Measurements from ENCODE around the gene IGLL5. TPM values are rescaled to one million over a fixed set of nuclear protein-coding genes. Genes with fewer than 3 reads are reported as not detected.

IGLL5 gene
- total and polyA plus RNA-seq, 12 donors: 0.26 to 4.4 (median 0.71) TPM; not detected in 5

- no peak for DNase-seq
These were observed 7.0 kb upstream of the IGLL5 start for GRCh38 chr22:22880645-22881044.

GRCh38 chr22:22881116-22882000 is 6.3 kb upstream of the IGLL5 start:
- Histone ChIP-seq H3K27me3 (peaks cover 0 to 36% (median 8%) of the 10 kb centered on the region in 7 donors), H3K4me3 (no peak overlapping the region), H3K9me3 (no peaks in the 10 kb centered on the region), H3K36me3 (no peaks in the 10 kb centered on the region), H3K4me1 (no peaks in the 10 kb centered on the region), H3K27ac (no peak overlapping the region)
- WGBS, 2 donors: 61 to 67% methylated on average over 10 of the region's 10 CpGs
- no peak for DNase-seq
- no peak for TF ChIP-seq CTCF (IDR thresholded peaks at IDR 0.05)
- ATAC-seq: no peak
- intact Hi-C loops (cut with DNase I): loop anchor here in 6 of 10 donors (5.0 to 10.0 kb wide), 6 partner anchors 34 to 537 kb away; no protein-coding TSS in a partner anchor

More at GRCh38 chr22:22880645-22881044, 7.0 kb upstream of the IGLL5 start:
- WGBS, 2 donors: 78 to 83% methylated on average over 9 of the region's 9 CpGs
- H3K4me3 ChIP-seq: no peak overlapping the region
- ATAC-seq: no peak
- no peak overlapping the region for H3K27ac ChIP-seq
- H3K9me3 ChIP-seq: no peaks in the 10 kb centered on the region
- H3K27me3 ChIP-seq: peaks cover 0 to 34% (median 8%) of the 10 kb centered on the region in 7 donors
- intact Hi-C loops (cut with DNase I): loop anchor here in 6 of 10 donors (5.0 to 10.0 kb wide), 6 partner anchors 33 to 536 kb away; no protein-coding TSS in a partner anchor
- no peak for TF ChIP-seq CTCF (IDR thresholded peaks at IDR 0.05)
- H3K36me3 ChIP-seq: no peaks in the 10 kb centered on the region
- no peaks in the 10 kb centered on the region for H3K4me1 ChIP-seq

GRCh38 chr22:22882033-22882717 is 5.4 kb upstream of the IGLL5 start:
- no peak for TF ChIP-seq CTCF (IDR thresholded peaks at IDR 0.05)
- intact Hi-C loops (cut with DNase I): loop anchor here in 6 of 10 donors (5.0 to 10.0 kb wide), 6 partner anchors 35 to 537 kb away; no protein-coding TSS in a partner anchor
- no peak overlapping the region for H3K27ac ChIP-seq
- ATAC-seq (peak in 2 of 8 donors; percentile 29 to 47), DNase-seq (no peak)
- H3K9me3 ChIP-seq: no peaks in the 10 kb centered on the region
- H3K27me3 ChIP-seq: peaks cover 0 to 36% (median 12%) of the 10 kb centered on the region in 7 donors
- no peak overlapping the region for H3K4me3 ChIP-seq
- no peaks in the 10 kb centered on the region for H3K4me1 ChIP-seq
- H3K36me3 ChIP-seq: no peaks in the 10 kb centered on the region
- 84 to 85% methylated on average over 6 of the region's 6 CpGs for WGBS, 2 donors

- H3K4me3 ChIP-seq: no peak overlapping the region
- H3K27me3 ChIP-seq: peaks cover 0 to 42% (median 21%) of the 10 kb centered on the region in 7 donors
- no peaks in the 10 kb centered on the region for H3K36me3 ChIP-seq
- DNase-seq: no peak
- intact Hi-C loops (cut with DNase I): loop anchor here in 6 of 10 donors (5.0 to 10.0 kb wide), 6 partner anchors 36 to 538 kb away; no protein-coding TSS in a partner anchor
- no peaks in the 10 kb centered on the region for H3K9me3 ChIP-seq
- TF ChIP-seq CTCF (IDR thresholded peaks at IDR 0.05): no peak
- no peaks in the 10 kb centered on the region for H3K4me1 ChIP-seq
- no peak overlapping the region for H3K27ac ChIP-seq
- WGBS, 2 donors: 89 to 91% methylated on average over 11 of the region's 11 CpGs
- ATAC-seq: no peak
These were observed 4.4 kb upstream of the IGLL5 start for GRCh38 chr22:22883090-22883727.

All from heart right ventricle (tissue), 16 donors.